22Rv1 (cell line): ENCODE data around the gene OR52B2.
"Not testable (repeated sequence)": the region's sequence is repeated elsewhere in the genome, so short reads cannot be mapped to it uniquely, and the experiment has no call there.

Source experiments
- ZFX ChIP-seq: fragments of 450-650 bp; IDR thresholded peaks from 2 replicates; pipeline ENCODE4 v1.6.1; 2017; ENCODE audit warnings: antibody characterized with exemption, borderline replicate concordance
- TF ChIP-seq, protein P1 (sequence below): fragments of 450-650 bp; IDR thresholded peaks from 2 replicates; pipeline ENCODE4 v1.5.1; 2017; ENCODE audit warnings: mild to moderate bottlenecking

DNA sequence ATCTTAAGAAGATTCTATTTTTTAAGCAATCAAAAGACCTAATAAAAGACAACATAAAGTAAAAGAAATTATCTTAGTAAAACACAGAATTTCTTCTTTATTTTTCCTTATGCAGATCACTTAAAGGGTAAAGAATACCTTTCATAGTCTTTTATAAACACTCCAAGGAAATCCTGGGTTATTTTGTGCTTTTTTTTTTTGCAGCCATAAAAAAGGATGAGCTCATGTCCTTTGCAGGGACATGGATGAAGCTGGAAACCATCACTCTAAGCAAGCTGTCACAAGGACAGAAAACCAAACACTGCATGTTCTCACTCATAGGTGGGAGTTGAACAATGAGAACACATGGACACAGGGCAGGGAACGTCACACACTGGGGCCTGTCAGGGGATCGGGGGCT is 34.2 kb downstream of the OR52B2 start:
- TF ChIP-seq, protein P1, sequence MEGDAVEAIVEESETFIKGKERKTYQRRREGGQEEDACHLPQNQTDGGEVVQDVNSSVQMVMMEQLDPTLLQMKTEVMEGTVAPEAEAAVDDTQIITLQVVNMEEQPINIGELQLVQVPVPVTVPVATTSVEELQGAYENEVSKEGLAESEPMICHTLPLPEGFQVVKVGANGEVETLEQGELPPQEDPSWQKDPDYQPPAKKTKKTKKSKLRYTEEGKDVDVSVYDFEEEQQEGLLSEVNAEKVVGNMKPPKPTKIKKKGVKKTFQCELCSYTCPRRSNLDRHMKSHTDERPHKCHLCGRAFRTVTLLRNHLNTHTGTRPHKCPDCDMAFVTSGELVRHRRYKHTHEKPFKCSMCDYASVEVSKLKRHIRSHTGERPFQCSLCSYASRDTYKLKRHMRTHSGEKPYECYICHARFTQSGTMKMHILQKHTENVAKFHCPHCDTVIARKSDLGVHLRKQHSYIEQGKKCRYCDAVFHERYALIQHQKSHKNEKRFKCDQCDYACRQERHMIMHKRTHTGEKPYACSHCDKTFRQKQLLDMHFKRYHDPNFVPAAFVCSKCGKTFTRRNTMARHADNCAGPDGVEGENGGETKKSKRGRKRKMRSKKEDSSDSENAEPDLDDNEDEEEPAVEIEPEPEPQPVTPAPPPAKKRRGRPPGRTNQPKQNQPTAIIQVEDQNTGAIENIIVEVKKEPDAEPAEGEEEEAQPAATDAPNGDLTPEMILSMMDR, result not testable (repeated sequence)
- not testable (repeated sequence) for TF ChIP-seq ZFX
